Lower leg skin (tissue), 4 donors: ENCODE measurements around the gene EIF5A2. TPM values are rescaled to one million over a fixed set of nuclear protein-coding genes. Genes with fewer than 3 reads are reported as not detected.

Source experiments
- DNase-seq, 2 donors: peaks; one replicate each; pipeline ENCODE4 v3.0.0-alpha.2; 2019; ENCODE audit warnings: low spot score in 2 of 2
- H3K4me3 ChIP-seq: fragments of 200-600 bp; sonication (generic); 2 replicates; pipeline ENCODE4 v1.5.1; 2017; ENCODE audit warnings: mild to moderate bottlenecking, low read depth; ENCODE audit not compliant: poor library complexity, severe bottlenecking
- CTCF ChIP-seq, 3 donors: fragments of 450-650 bp; IDR thresholded peaks; one replicate each; pipeline ENCODE4 v1.5.1; 2016; ENCODE audit warnings: antibody characterized with exemption in 3 of 3, mild to moderate bottlenecking in 3 of 3, moderate library complexity in 2 of 3
- POLR2A ChIP-seq, 2 donors: fragments of 450-650 bp; IDR thresholded peaks; one replicate each; pipeline ENCODE4 v1.6.1; 2016 to 2017; ENCODE audit warnings: antibody characterized with exemption in 2 of 2, mild to moderate bottlenecking in 1 of 2, moderate library complexity in 1 of 2
- WGBS, 2 donors: methylation state at CpG; one replicate each; pipeline ENCODE4 v1.1.5; 2018; 5-methylcytosine and 5-hydroxymethylcytosine counted together
- intact Hi-C: fragments of 100-400 bp; cut with DNase I; formaldehyde crosslinking; loops from one replicate; pipeline ENCODE4 v1.15.0; 2023; ENCODE audit warnings: low total_unique reads
- total RNA-seq, 4 donors: library from RNA; depleted of rRNA; stranded (reverse); fragments of >200 nt; gene quantifications; one replicate each; pipeline ENCODE4 v1.1.0, GENCODE V29; 2016

Gene EIF5A2
- total RNA-seq, 4 donors from 2014 or later: 2.5 to 7.3 (median 3.5) TPM

GRCh38 chr3:170865209-170866094, 43.0 kb downstream of the EIF5A2 start:
- 87 to 89% methylated on average over 10 of the region's 10 CpGs for WGBS, 2 donors
- intact Hi-C loops: no loop called here
- TF ChIP-seq CTCF (IDR thresholded peaks at IDR 0.05) (no peak), POLR2A (IDR thresholded peaks at IDR 0.05) (no peak)
- DNase-seq: no peak
- no peak overlapping the region for H3K4me3 ChIP-seq

GRCh38 chr3:170864525-170865208, 43.8 kb downstream of the EIF5A2 start:
- 76 to 88% methylated on average over 6 of the region's 6 CpGs for WGBS, 2 donors
- TF ChIP-seq CTCF (IDR thresholded peaks at IDR 0.05) (no peak), POLR2A (IDR thresholded peaks at IDR 0.05) (no peak)
- intact Hi-C loops: no loop called here
- no peak for DNase-seq
- H3K4me3 ChIP-seq: no peak overlapping the region

- TF ChIP-seq POLR2A (IDR thresholded peaks at IDR 0.05) (no peak), CTCF (IDR thresholded peaks at IDR 0.05) (no peak)
- intact Hi-C loops: no loop called here
- DNase-seq: no peak
- WGBS, 2 donors: 77 to 84% methylated on average over 4 of the region's 4 CpGs
- H3K4me3 ChIP-seq: no peak overlapping the region
Measured at GRCh38 chr3:170863816-170864215, 44.6 kb downstream of the EIF5A2 start.

- intact Hi-C loops: no loop called here
- WGBS, 2 donors: 65 to 67% methylated on average over 10 of the region's 10 CpGs
- no peak for DNase-seq
- H3K4me3 ChIP-seq: no peak overlapping the region
- no peak for TF ChIP-seq CTCF (IDR thresholded peaks at IDR 0.05)
- TF ChIP-seq POLR2A (IDR thresholded peaks at IDR 0.05): no peak
Measured at GRCh38 chr3:170862618-170863374, 45.6 kb downstream of the EIF5A2 start.

GRCh38 chr3:170858599-170858998, 49.8 kb downstream of the EIF5A2 start:
- H3K4me3 ChIP-seq: no peak overlapping the region
- no peak for DNase-seq
- WGBS, 2 donors: 83 to 89% methylated on average over 5 of the region's 5 CpGs
- TF ChIP-seq CTCF (IDR thresholded peaks at IDR 0.05): no peak
- no peak for TF ChIP-seq POLR2A (IDR thresholded peaks at IDR 0.05)
- intact Hi-C loops: no loop called here
